Epithelial cell of esophagus (primary cell): ENCODE data around the gene ISLR.
"Not testable (repeated sequence)": the region's sequence is repeated elsewhere in the genome, so short reads cannot be mapped to it uniquely, and the experiment has no call there.

Experiments
- DNase-seq: peaks from one replicate; pipeline ENCODE4 v3.0.0; 2010; ENCODE audit warnings: low read depth
- H3K4me3 ChIP-seq: 2 replicates; pipeline ENCODE4 v1.5.1; 2011; ENCODE audit warnings: mild to moderate bottlenecking, low read length, control low read depth
- TF ChIP-seq, protein P1 (sequence below): IDR thresholded peaks from 2 replicates; pipeline ENCODE4 v1.5.1; 2011; ENCODE audit warnings: low read depth, mild to moderate bottlenecking, low read length, control low read depth, inconsistent platforms; ENCODE audit not compliant: insufficient read depth; ENCODE audit errors: missing control alignments

The ISLR gene

DNA sequence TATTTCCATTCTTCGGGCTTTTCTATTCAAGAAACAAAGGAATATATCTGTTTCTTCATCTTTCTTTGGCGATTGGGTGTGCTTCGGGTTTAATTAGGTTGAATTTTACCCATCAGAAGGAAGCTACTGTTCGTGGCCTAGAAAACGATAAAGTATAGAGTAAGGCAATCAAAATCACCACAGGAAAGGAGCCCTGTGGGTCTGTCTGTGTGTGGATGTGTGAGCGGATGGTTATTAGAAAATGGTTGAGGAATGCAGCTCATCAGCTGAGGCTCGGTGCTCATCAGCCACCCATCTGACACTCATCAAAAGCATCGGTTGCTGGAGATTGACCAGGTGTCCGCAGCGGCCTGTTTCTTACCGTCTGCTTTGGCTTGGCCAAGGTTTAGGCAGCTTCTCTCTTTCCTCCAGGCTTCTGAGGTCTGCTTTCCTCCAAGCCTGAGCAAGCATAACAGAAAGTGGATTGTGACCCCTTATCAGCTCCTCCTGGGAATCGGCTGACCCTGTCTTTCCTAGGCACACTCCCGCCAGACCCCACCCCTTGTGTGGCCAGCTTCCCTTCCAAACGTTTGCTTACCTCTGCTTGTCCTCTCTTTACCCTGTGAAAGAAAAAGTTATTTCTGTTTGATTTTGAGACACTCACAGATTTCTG lies 17.6 kb upstream of the ISLR start:
- H3K4me3 ChIP-seq = no peak overlapping the region
- no peak for DNase-seq
- TF ChIP-seq, protein P1, sequence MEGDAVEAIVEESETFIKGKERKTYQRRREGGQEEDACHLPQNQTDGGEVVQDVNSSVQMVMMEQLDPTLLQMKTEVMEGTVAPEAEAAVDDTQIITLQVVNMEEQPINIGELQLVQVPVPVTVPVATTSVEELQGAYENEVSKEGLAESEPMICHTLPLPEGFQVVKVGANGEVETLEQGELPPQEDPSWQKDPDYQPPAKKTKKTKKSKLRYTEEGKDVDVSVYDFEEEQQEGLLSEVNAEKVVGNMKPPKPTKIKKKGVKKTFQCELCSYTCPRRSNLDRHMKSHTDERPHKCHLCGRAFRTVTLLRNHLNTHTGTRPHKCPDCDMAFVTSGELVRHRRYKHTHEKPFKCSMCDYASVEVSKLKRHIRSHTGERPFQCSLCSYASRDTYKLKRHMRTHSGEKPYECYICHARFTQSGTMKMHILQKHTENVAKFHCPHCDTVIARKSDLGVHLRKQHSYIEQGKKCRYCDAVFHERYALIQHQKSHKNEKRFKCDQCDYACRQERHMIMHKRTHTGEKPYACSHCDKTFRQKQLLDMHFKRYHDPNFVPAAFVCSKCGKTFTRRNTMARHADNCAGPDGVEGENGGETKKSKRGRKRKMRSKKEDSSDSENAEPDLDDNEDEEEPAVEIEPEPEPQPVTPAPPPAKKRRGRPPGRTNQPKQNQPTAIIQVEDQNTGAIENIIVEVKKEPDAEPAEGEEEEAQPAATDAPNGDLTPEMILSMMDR = no peak

DNA sequence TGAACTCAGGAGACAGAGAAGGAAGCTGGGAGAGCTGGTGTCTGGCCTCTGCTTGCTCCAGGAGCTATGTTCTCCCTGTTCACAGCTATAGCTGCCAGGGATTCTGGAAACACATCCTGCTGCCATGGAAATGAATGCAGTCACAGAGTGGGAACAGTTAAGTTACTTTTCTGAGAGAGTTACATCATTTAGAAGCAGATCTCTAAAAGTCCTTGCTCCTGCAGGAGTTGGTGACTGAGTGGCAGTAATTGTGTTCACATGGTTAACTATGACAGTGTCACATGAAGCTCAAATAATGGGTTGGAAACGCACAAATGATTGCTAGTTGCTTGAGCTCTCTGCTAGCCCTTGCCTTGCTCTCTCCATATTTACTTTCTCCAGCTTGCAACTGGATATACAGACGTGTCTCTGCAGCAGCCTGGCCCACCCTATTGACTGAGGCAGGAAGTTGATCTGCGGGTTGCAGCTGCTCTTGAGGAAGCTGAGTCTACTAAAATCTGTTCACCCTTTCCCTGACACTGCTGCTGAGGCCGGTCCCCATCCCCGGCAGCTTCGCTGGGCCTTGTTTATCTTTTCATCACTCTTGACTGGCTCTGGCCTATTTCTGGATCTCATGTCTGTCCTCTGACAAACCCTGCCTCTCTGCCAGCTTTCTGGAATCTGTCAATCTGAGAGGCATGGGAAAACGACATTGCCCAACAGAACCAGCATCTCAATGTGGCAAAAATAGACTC lies 16.7 kb upstream of the ISLR start:
- DNase-seq = no peak
- no peak overlapping the region for H3K4me3 ChIP-seq
- TF ChIP-seq, protein P1 = no peak

DNA sequence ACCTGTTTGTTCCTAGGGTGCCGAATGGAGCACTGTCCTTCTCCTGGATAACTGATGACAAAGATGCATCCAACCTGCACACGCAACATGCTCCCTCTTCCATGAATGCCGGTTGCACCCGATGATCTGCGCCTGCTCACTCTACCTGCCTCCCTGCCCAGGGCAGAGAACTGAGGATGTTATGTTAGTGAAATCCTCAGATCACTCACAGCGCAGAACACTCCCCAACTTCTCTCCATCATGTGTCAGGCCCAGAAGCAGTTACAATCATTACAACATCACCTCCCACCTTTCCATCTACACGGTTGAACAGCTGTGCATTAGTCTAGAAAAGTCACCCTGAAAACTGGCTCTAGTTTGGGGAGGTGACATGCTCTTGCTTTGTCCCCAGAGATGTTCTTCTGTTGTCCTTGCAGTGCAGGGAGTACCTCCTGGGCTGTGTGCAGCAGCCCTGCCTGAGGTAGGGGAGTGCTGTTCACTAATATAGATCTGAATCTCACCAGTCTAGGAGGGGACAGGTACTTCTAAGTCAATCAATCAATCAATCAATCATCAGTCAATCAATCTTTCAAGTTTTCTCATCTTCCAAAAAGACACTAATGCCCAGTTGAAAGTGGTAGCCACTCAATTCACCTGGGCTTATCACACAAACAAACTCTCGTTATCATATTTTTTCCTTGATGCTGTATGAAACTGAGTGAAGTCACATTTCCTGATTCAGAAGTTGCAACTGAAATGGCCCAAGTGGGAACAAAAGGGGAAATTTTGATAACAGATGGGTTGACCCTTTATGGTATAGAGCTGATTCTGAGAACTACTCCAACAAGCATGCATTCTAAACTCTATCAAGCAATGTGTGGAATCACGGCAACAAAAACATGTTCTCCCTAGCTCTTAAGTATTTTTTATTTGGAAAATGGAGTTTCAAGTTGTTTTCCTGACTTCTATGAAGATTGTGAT lies 15.4 kb upstream of the ISLR start:
- H3K4me3 ChIP-seq = no peak overlapping the region
- TF ChIP-seq, protein P1 = no peak
- no peak for DNase-seq

DNA sequence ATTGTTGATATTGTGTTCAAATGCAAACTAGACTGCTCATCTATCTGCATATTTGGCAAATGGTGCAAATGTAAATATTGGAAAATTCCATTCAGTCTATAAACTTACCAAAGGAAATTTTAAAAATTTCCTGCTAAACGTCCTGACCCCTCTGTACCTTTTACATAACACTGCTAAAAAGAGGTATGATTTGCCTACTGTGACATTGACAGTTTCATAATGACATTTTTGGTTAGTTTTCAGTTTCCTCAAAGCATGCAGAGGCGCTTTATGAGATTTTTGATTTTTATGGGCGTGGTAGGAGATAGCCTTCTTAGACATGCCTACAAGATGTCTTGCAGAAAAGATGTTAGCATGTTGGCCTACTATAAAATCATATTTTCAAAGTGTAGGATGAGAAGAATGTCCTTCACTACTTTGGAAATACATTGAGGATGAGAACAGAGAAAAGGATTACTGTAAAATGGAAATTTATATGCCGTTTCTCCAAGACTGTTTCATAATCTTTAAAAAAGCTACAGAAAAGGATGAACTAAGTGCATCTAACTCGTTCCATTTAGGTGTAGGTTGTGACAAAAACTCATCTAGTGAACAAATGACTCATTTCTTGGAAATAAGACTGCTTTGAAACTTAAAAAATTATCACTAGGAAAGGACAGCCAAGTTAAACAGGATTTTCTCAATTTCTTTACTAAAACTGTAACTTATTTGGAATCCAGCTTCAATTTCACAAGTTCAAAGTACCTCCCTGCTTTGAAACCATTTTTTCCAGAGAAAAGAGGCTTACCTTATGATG lies 14.5 kb upstream of the ISLR start:
- H3K4me3 ChIP-seq = no peak overlapping the region
- TF ChIP-seq, protein P1 = no peak
- DNase-seq = no peak

DNA sequence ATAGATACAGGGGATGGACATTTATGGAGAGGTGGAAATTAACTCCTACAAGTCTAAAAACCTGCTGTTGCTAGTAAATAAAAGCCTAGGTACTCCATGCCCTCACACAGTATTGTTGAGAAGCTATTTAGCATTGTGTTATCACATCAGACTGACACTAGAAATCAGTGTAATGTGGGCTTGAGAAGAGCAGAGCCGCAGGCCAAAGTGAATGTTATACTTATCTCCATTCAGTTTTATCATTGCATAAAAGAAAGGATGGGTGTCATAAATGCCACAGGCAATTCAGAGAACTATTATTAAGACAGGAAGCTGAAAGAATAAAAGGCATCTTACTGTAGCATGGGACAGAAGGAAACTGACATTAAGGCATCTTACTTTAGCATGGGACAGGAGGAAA lies 13.7 kb upstream of the ISLR start:
- TF ChIP-seq, protein P1 = no peak
- DNase-seq = no peak
- no peak overlapping the region for H3K4me3 ChIP-seq

DNA sequence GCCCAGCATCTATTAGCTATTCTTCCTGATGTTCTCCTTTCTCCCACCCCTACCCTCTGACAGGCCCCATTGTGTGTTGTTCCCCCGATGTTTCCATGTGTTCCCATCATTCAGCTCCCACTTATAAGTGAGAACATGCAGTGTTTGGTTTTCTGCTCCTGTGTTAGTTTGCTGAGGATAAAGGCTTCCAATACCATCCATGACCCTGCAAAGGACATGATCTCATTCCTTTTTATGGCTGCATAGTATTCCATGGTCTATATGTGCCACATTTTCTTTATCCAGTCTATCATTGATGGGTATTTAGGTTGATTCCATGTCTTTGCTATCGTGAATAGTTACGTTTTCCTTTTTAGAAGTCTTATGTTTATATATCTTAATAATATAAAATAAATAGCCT lies 13.1 kb upstream of the ISLR start:
- DNase-seq, H3K4me3 ChIP-seq: not testable (repeated sequence)

DNA sequence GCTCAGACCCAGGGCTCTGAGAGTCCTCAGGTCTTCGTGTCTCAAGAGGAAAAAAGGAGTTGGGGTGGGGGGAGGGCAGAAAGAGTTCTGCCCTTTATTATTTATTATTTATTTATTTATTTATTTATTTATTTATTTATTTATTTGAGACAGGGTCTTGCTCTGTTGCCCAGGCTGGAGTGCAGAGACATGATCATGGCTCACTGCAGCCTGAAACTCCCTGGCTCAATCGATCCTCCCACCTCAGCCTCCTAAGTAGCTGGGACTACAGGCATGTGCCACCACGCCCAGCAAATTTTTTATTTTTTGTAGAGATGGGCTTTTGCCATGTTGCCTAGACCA lies 11.3 kb upstream of the ISLR start:
- not testable (repeated sequence) for H3K4me3 ChIP-seq

More for the DNA sequence above, 11.3 kb upstream of the ISLR start:
- not testable (repeated sequence) for DNase-seq
